ENCODE results near the gene ACSM5. TPM values are rescaled to one million over a fixed set of nuclear protein-coding genes. Genes with fewer than 3 reads are reported as not detected.

Gene ACSM5
- total RNA-seq, 1 experiment from 2014 or later: 0.54 TPM

DNA sequence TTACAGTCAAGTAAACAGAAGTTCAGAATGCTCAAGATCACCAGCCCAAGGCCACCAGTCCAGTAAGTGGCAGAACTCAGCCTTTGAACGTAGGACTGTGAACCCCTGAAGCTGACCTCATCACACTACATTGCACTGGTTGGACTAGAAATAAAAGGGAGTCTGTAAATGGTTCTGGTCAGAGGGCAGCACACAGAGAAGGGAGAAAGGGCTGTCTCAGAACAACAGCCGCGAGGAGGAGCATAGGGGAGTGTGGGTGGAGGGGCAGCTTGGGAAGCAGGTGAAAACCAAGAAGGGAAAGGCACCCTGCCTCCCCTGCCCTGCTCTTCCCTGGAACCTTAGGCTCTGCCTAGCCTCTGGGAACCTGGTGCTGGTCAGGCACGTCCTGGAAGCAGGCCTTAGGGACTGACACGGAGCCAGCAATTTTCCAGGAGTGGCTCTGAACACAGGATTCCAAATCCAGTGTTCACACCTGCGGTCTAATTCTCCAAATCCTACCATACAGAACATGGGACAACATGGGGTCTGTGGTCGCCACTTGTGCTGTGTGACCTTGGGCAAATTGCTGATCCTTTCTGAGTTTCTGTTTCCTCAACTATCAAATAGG lies 11.8 kb upstream of the ACSM5 start:
- Mint-ChIP-seq H3K4me3 (ENCODE audit: unreplicated experiment) (no peak overlapping the region), H3K4me1 (ENCODE audit: insufficient read depth, unreplicated experiment) (peaks cover 14% of the 10 kb centered on the region), H3K27me3 (ENCODE audit: insufficient read depth, unreplicated experiment) (no peaks in the 10 kb centered on the region), H3K27ac (ENCODE audit: low read depth, unreplicated experiment) (no peak overlapping the region), H3K9me3 (ENCODE audit: unreplicated experiment) (no peaks in the 10 kb centered on the region), H3K36me3 (ENCODE audit: insufficient read depth, unreplicated experiment) (no peaks in the 10 kb centered on the region)
- ChIA-PET CTCF (interaction anchor here (1.5 to 6.7 kb wide), 2 partner anchors 9 to 13 kb away, joined by 4 to 61 read pairs; no protein-coding TSS in a partner anchor), POLR2A (no interaction called here)
- intact Hi-C loops (cut with micrococcal nuclease): no loop called here
- TF ChIP-seq CTCF (IDR thresholded peaks at IDR 0.05; ENCODE audit: unreplicated experiment): no peak
- DNase-seq (ENCODE audit: unreplicated experiment): no peak
- BruUV-seq (replicated peaks): no TSS peak

DNA sequence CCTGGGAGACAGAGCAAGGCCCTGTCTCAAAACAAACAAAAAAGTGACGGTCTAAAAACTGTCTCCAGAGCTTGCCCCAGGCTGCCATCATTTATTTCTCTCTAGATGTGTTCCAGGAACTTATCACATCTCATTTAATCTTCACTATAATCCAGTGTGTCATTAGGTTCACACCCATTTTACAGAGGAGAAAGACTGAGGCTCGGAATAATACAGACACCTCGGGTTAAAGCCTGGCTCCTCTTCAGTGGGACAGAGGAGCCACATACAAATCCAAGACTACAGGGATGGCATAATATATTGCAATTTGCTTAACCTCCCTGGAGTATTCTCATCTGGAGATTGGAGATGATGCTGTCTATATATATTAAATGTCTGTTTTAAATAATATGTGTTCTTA lies 10.7 kb upstream of the ACSM5 start:
- ChIA-PET CTCF (interaction anchor here (0.9 to 6.7 kb wide), 2 partner anchors 14 to 492 kb away, joined by 4 to 61 read pairs; no protein-coding TSS in a partner anchor), POLR2A (no interaction called here)
- Mint-ChIP-seq H3K9me3 (ENCODE audit: unreplicated experiment) (no peaks in the 10 kb centered on the region), H3K27ac (ENCODE audit: low read depth, unreplicated experiment) (no peak overlapping the region), H3K36me3 (ENCODE audit: insufficient read depth, unreplicated experiment) (no peaks in the 10 kb centered on the region), H3K4me1 (ENCODE audit: insufficient read depth, unreplicated experiment) (peaks cover 11% of the 10 kb centered on the region), H3K4me3 (ENCODE audit: unreplicated experiment) (no peak overlapping the region), H3K27me3 (ENCODE audit: insufficient read depth, unreplicated experiment) (no peaks in the 10 kb centered on the region)
- intact Hi-C loops (cut with micrococcal nuclease): no loop called here
- TF ChIP-seq CTCF (IDR thresholded peaks at IDR 0.05; ENCODE audit: unreplicated experiment): no peak
- DNase-seq (ENCODE audit: unreplicated experiment): no peak
- BruUV-seq (replicated peaks): no TSS peak

DNA sequence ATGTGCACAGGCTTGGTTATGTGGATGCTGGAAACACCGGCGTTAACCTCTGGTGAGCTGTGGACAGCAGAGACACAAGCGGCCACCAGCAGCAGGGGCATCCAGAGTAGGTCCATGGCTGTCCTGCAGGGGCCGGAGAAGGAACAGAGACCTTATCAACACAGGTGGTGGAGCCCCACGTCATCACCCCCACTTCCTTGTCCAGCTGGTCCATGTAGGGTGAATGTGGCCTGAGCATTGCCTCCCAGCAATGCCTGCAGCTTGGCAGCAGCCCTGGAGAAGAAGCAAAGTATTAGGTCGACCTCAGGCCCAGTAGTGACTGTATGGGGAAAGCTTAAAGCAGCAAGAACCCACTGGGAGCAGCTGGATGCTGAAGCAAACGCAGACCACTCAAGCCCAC lies 10.1 kb upstream of the ACSM5 start:
- Mint-ChIP-seq H3K4me3 (ENCODE audit: unreplicated experiment) (no peak overlapping the region), H3K9me3 (ENCODE audit: unreplicated experiment) (no peaks in the 10 kb centered on the region), H3K27ac (ENCODE audit: low read depth, unreplicated experiment) (no peak overlapping the region), H3K36me3 (ENCODE audit: insufficient read depth, unreplicated experiment) (no peaks in the 10 kb centered on the region), H3K27me3 (ENCODE audit: insufficient read depth, unreplicated experiment) (no peaks in the 10 kb centered on the region), H3K4me1 (ENCODE audit: insufficient read depth, unreplicated experiment) (peaks cover 6% of the 10 kb centered on the region)
- no TSS peak for BruUV-seq (replicated peaks)
- ChIA-PET POLR2A (no interaction called here), CTCF (interaction anchor here (0.9 to 5.6 kb wide), 2 partner anchors 14 to 492 kb away, joined by 4 to 51 read pairs; no protein-coding TSS in a partner anchor)
- no peak for TF ChIP-seq CTCF (IDR thresholded peaks at IDR 0.05; ENCODE audit: unreplicated experiment)
- no peak for DNase-seq (ENCODE audit: unreplicated experiment)
- intact Hi-C loops (cut with micrococcal nuclease): no loop called here

DNA sequence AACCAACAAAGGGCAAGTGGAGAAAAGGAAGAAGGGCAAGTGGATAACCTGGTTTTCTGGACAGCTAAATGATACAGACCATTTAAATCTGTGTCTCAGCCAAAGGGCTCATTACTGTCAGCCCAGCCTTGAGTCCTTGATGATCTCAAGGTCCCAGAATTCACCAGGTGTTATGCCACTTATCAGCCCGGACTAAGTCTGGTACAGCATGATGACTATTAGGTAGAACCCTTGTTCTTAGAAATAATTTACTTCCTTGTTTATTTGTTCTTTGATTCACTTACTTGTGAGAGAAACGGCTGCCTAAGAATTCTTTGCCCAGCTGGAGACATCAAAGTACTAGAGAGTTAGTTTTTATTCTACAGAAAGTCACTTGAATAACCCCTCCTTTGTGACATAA lies 8.3 kb upstream of the ACSM5 start:
- intact Hi-C loops (cut with micrococcal nuclease): no loop called here
- no peak overlapping the region for H3K4me3 Mint-ChIP-seq (ENCODE audit: unreplicated experiment)
- no peak for DNase-seq (ENCODE audit: unreplicated experiment)
- BruUV-seq (replicated peaks): no TSS peak
- no peak for TF ChIP-seq CTCF (IDR thresholded peaks at IDR 0.05; ENCODE audit: unreplicated experiment)
- no peaks in the 10 kb centered on the region for H3K9me3 Mint-ChIP-seq (ENCODE audit: unreplicated experiment)
- peaks cover 5% of the 10 kb centered on the region for H3K4me1 Mint-ChIP-seq (ENCODE audit: insufficient read depth, unreplicated experiment)
- no peaks in the 10 kb centered on the region for H3K27me3 Mint-ChIP-seq (ENCODE audit: insufficient read depth, unreplicated experiment)
- POLR2A ChIA-PET: no interaction called here
- no peak overlapping the region for H3K27ac Mint-ChIP-seq (ENCODE audit: low read depth, unreplicated experiment)
- CTCF ChIA-PET: interaction anchor here (1.1 to 5.6 kb wide), 2 partner anchors 16 to 494 kb away, joined by 6 to 51 read pairs; no protein-coding TSS in a partner anchor
- no peaks in the 10 kb centered on the region for H3K36me3 Mint-ChIP-seq (ENCODE audit: insufficient read depth, unreplicated experiment)

All from MCF 10A (cell line).